GM12892 (cell line): ENCODE results near the gene MLLT6.

Experiments used
- POLR2A ChIP-seq: IDR thresholded peaks from 2 replicates; pipeline ENCODE4 v1.6.1; 2011; ENCODE audit warnings: low read depth, low read length, control low read depth
- POLR2AphosphoS5 ChIP-seq: IDR thresholded peaks from 2 replicates; pipeline ENCODE4 v1.6.1; 2011; ENCODE audit warnings: low read depth, low read length, control low read depth
- TAF1 ChIP-seq: IDR thresholded peaks from 2 replicates; pipeline ENCODE4 v1.6.1; 2011; ENCODE audit warnings: low read depth, mild to moderate bottlenecking, control low read depth, low read length, borderline replicate concordance

- TF ChIP-seq POLR2A (no peak), POLR2AphosphoS5 (no peak), TAF1 (no peak)
Observed at GRCh38 chr17:38674014-38674748, 30.9 kb upstream of the MLLT6 start.
